Mesendoderm (in vitro differentiated cells): Measurements from ENCODE around the gene GPR33. TPM values are rescaled to one million over a fixed set of nuclear protein-coding genes. Genes with fewer than 3 reads are reported as not detected.

Experiments used
- DNase-seq: peaks from one replicate; pipeline ENCODE4 v3.0.0; 2013
- H2AK5ac ChIP-seq: 2 replicates; pipeline ENCODE4 v1.6.1; 2013; ENCODE audit warnings: low read length, inconsistent platforms
- H2BK120ac ChIP-seq: 2 replicates; pipeline ENCODE4 v1.6.1; 2013; ENCODE audit warnings: low read depth, mild to moderate bottlenecking, low read length, moderate library complexity, mixed read lengths
- H2BK15ac ChIP-seq: replicated peaks from 2 replicates; pipeline ENCODE4 v1.6.1; 2013; ENCODE audit warnings: low read depth, mild to moderate bottlenecking, moderate library complexity
- H2BK5ac ChIP-seq: 2 replicates; pipeline ENCODE4 v1.6.1; 2013; ENCODE audit warnings: low read length, inconsistent platforms
- H3K18ac ChIP-seq: 2 replicates; pipeline ENCODE4 v1.6.1; 2013; ENCODE audit warnings: mild to moderate bottlenecking, low read length, mixed read lengths
- H3K23ac ChIP-seq: one replicate; pipeline ENCODE4 v1.6.1; 2013; ENCODE audit warnings: low read length
- H3K27ac ChIP-seq: 2 replicates; pipeline ENCODE4 v1.5.1; 2013; ENCODE audit warnings: low read depth, mild to moderate bottlenecking, inconsistent platforms, low read length, moderate library complexity
- H3K27me3 ChIP-seq: 2 replicates; pipeline ENCODE4 v1.6.1; 2013; ENCODE audit warnings: low read length, control low read depth, mild to moderate bottlenecking, inconsistent platforms; ENCODE audit not compliant: insufficient read depth, poor library complexity
- H3K36me3 ChIP-seq: 2 replicates; pipeline ENCODE4 v1.6.1; 2013; ENCODE audit warnings: low read length, inconsistent platforms; ENCODE audit not compliant: control insufficient read depth, insufficient read depth
- H3K4ac ChIP-seq: one replicate; pipeline ENCODE4 v1.6.1; 2013; ENCODE audit warnings: low read depth, mild to moderate bottlenecking, low read length, moderate library complexity
- H3K4me1 ChIP-seq: 2 replicates; pipeline ENCODE4 v1.6.1; 2013; ENCODE audit warnings: low read depth, low read length, inconsistent platforms; ENCODE audit not compliant: control insufficient read depth
- H3K4me2 ChIP-seq: 2 replicates; pipeline ENCODE4 v1.6.1; 2013; ENCODE audit warnings: low read length
- H3K4me3 ChIP-seq: 2 replicates; pipeline ENCODE4 v1.5.1; 2013; ENCODE audit warnings: mild to moderate bottlenecking, low read length
- H3K56ac ChIP-seq: one replicate; pipeline ENCODE4 v1.6.1; 2013; ENCODE audit warnings: low read length
- H3K79me1 ChIP-seq: 2 replicates; pipeline ENCODE4 v1.6.1; 2013; ENCODE audit warnings: low read length, inconsistent platforms
- H3K79me2 ChIP-seq: 2 replicates; pipeline ENCODE4 v1.6.1; 2013; ENCODE audit warnings: mild to moderate bottlenecking, low read length; ENCODE audit not compliant: control insufficient read depth, insufficient read depth
- H3K9ac ChIP-seq: 2 replicates; pipeline ENCODE4 v1.6.1; 2013; ENCODE audit warnings: low read length, inconsistent platforms
- H4K5ac ChIP-seq: one replicate; pipeline ENCODE4 v1.6.1; 2013; ENCODE audit warnings: low read length
- H4K8ac ChIP-seq: one replicate; pipeline ENCODE4 v1.6.1; 2013; ENCODE audit warnings: low read depth, mild to moderate bottlenecking, control low read depth, low read length, moderate library complexity
- WGBS: extraction: QIAGEN DNeasy Blood & Tissue Kit; methylation state at CpG from one replicate; pipeline ENCODE4 v1.1.7; 2013; ENCODE audit warnings: low lambda C conversion rate, missing lambda C conversion rate; ENCODE audit not compliant: insufficient coverage; ENCODE audit errors: extremely low coverage; 5-methylcytosine and 5-hydroxymethylcytosine counted together
- polyA plus RNA-seq, 2 experiments: library from polyadenylated mRNA; stranded (reverse); fragments of 200-250 nt; gene quantifications; one replicate each; pipeline ENCODE4 v1.2.3, GENCODE V29; 2013

The GPR33 gene, protein sequence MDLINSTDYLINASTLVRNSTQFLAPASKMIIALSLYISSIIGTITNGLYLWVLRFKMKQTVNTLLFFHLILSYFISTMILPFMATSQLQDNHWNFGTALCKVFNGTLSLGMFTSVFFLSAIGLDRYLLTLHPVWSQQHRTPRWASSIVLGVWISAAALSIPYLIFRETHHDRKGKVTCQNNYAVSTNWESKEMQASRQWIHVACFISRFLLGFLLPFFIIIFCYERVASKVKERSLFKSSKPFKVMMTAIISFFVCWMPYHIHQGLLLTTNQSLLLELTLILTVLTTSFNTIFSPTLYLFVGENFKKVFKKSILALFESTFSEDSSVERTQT
- polyA plus RNA-seq (2013, experiment 1 of 2), result not detected
- not detected for polyA plus RNA-seq (2013, experiment 2 of 2)

DNA sequence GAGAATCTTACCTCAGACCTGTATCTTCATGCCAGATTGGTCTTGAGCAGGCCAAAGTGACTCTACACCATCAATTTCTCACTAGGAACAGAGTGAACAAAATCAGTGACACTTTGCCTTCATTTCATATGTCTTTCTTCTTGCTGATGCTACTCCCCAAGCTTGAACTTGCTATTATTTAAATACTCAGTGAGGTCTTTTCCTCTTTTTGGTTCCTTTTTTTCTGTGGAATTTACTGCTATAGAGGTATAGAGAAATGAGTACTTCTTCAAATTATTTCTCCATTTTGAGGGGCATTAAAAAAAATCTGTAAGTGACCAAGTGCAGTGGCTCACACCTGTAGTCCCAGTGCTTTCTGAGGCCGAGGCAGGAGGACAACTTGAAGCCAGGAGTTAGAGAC lies at the start of gene GPR33:
TSS of gene GPR33 (minus strand) at position 154 of the 400 bp plus-strand sequence. CDS start 4,074 bp downstream, outside the sequence.
- Histone ChIP-seq H3K56ac (no peak within 1 kb of the TSS), H2BK120ac (no peak within 1 kb of the TSS), H3K36me3 (no peaks in the 10 kb centered on the region), H3K23ac (no peak within 1 kb of the TSS), H3K18ac (no peak within 1 kb of the TSS), H3K4ac (no peak within 1 kb of the TSS), H3K27me3 (no peaks in the 10 kb centered on the region), H3K27ac (no peak within 1 kb of the TSS), H3K4me2 (no peak within 1 kb of the TSS), H3K9ac (no peak within 1 kb of the TSS), H3K79me1 (no peaks in the 10 kb centered on the region), H4K8ac (no peak within 1 kb of the TSS), H2BK5ac (no peak within 1 kb of the TSS), H2AK5ac (no peak within 1 kb of the TSS), H4K5ac (no peak within 1 kb of the TSS), H2BK15ac (no peak within 1 kb of the TSS), H3K4me1 (no peaks in the 10 kb centered on the region), H3K4me3 (no peak within 1 kb of the TSS), H3K79me2 (no peaks in the 10 kb centered on the region)
- no CpG with 5 or more reads among the region's 1 CpG for WGBS
- no peak for DNase-seq

DNA sequence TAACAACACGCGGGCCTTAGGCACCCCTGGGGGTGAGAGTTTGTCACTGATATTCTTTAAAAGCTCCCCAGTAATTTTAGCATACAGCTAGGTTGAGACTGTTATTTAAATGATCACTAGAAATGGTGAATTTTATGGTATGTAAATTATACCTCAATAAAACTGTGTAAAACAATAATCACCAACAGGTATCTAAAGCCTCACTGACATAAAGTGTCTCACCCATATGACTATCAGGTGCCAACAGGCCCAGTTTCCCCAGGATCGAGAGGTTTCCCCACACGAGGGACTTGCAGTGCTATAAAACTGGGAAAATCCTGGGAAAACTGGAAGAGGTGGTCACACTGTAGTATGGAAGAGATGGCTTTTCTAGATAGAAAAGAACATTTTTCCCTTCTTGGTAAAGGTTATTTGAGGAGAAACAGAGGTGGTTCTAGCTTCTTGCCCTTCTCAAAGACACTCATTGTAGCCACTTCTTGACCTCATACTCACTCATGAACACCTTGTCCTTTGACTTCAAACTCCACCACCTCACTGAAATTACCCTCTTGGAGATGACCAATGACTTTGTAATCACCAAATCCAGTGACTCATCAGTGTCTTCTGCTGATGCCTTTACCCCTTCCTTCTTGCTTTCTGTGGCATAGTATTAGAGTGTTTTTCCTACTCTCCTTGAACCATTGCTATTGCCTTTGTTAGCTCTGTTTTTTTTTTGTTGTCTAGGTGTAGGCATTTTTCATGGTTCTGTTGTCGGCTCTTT lies 48.5 kb upstream of the GPR33 start:
- H2BK5ac ChIP-seq, result no peak overlapping the region
- H2BK120ac ChIP-seq, result no peak overlapping the region
- no peak overlapping the region for H3K27ac ChIP-seq
- no peaks in the 10 kb centered on the region for H3K79me1 ChIP-seq
- no peak for DNase-seq
- no peak overlapping the region for H3K9ac ChIP-seq
- H4K5ac ChIP-seq, result no peak overlapping the region
- no peak overlapping the region for H3K4me2 ChIP-seq
- no peak overlapping the region for H4K8ac ChIP-seq
- H3K18ac ChIP-seq, result no peak overlapping the region
- no peaks in the 10 kb centered on the region for H3K36me3 ChIP-seq
- no peak overlapping the region for H2AK5ac ChIP-seq
- no CpG with 5 or more reads among the region's 5 CpGs for WGBS
- H3K4me1 ChIP-seq, result no peaks in the 10 kb centered on the region
- H3K56ac ChIP-seq, result no peak overlapping the region
- no peak overlapping the region for H3K4ac ChIP-seq
- H3K23ac ChIP-seq, result no peak overlapping the region
- no peaks in the 10 kb centered on the region for H3K27me3 ChIP-seq
- no peaks in the 10 kb centered on the region for H3K79me2 ChIP-seq
- no peak overlapping the region for H3K4me3 ChIP-seq
- H2BK15ac ChIP-seq, result no peak overlapping the region

DNA sequence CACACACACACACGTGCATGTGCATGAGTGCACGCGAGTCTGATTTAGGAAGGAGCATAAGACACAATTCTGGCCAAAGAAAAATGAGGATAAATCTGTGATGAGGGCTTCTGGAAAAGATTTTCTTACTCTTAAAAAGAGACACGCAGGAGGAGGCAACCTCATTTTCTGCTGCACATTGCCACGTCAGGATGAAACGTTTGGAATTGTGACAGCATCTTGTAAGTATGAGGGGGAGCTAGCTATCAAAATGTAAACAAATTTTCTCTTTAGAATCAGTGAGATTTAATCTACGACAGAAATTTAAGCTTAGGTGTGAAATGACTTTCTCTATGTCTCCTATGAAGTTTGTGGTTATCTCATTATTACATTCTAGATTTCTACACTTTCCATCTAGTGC lies 42.3 kb upstream of the GPR33 start:
- H4K8ac ChIP-seq, result no peak overlapping the region
- H3K4me1 ChIP-seq, result no peaks in the 10 kb centered on the region
- no peak overlapping the region for H2BK15ac ChIP-seq
- no CpG with 5 or more reads among the region's 7 CpGs for WGBS
- no peak overlapping the region for H3K4ac ChIP-seq
- no peak overlapping the region for H3K4me2 ChIP-seq
- no peak overlapping the region for H3K56ac ChIP-seq
- H3K79me2 ChIP-seq, result no peaks in the 10 kb centered on the region
- no peak overlapping the region for H3K23ac ChIP-seq
- H2BK120ac ChIP-seq, result no peak overlapping the region
- DNase-seq, result no peak
- H4K5ac ChIP-seq, result no peak overlapping the region
- no peak overlapping the region for H3K9ac ChIP-seq
- no peaks in the 10 kb centered on the region for H3K79me1 ChIP-seq
- H3K27me3 ChIP-seq, result no peaks in the 10 kb centered on the region
- no peak overlapping the region for H3K4me3 ChIP-seq
- no peaks in the 10 kb centered on the region for H3K36me3 ChIP-seq
- no peak overlapping the region for H2AK5ac ChIP-seq
- H3K18ac ChIP-seq, result no peak overlapping the region
- H2BK5ac ChIP-seq, result no peak overlapping the region
- H3K27ac ChIP-seq, result no peak overlapping the region

DNA sequence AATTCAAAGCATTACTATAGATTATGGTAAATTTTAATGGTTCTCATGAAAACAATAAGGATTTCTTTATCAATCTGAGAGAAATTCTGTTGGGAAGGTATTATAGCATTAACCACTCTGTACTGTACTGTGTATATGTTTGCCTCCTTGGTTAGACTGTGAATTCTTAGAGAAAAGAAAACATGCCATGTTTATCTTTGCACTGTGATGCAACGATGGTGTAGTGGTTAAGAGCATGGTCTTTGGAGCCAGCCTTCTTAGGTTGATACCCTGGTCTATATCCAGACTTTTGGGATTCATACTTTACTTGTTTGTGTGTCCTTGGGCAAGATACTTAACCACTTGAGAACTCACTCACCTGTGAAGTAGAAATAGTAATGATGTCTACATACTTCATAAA lies 41.2 kb upstream of the GPR33 start:
- H3K4me3 ChIP-seq, result no peak overlapping the region
- H4K8ac ChIP-seq, result no peak overlapping the region
- no peak overlapping the region for H3K9ac ChIP-seq
- H3K18ac ChIP-seq, result no peak overlapping the region
- no peak overlapping the region for H3K27ac ChIP-seq
- no peak overlapping the region for H2BK5ac ChIP-seq
- H4K5ac ChIP-seq, result no peak overlapping the region
- no peak for DNase-seq
- H2BK120ac ChIP-seq, result no peak overlapping the region
- H3K4me2 ChIP-seq, result no peak overlapping the region
- H2AK5ac ChIP-seq, result no peak overlapping the region
- no CpG with 5 or more reads among the region's 1 CpG for WGBS
- no peaks in the 10 kb centered on the region for H3K27me3 ChIP-seq
- no peak overlapping the region for H3K56ac ChIP-seq
- no peak overlapping the region for H3K4ac ChIP-seq
- no peaks in the 10 kb centered on the region for H3K79me1 ChIP-seq
- H3K23ac ChIP-seq, result no peak overlapping the region
- no peak overlapping the region for H2BK15ac ChIP-seq
- no peaks in the 10 kb centered on the region for H3K79me2 ChIP-seq
- H3K4me1 ChIP-seq, result no peaks in the 10 kb centered on the region
- H3K36me3 ChIP-seq, result no peaks in the 10 kb centered on the region

DNA sequence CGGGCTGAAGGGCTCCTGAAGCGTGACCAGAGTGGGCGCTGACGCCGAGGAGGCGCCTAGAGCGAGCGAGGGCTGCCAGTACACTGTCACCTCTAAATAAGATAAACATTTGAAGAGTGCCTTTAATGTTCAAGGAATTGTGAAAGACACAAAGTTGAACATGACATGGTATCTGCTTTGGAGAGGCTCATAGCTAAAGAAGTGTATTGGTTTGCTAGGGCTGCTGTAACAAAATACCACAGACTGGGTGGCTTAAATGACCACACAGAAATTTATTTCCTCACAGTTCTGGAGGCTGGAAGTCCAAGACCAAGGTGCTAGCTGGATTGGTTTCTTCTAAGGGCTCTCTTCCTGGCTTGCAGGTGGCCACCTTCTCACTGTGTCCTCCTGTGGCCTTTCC lies 39.7 kb upstream of the GPR33 start:
- H4K8ac ChIP-seq, result no peak overlapping the region
- H2BK120ac ChIP-seq, result no peak overlapping the region
- no peak overlapping the region for H2BK5ac ChIP-seq
- H3K27me3 ChIP-seq, result no peaks in the 10 kb centered on the region
- no peaks in the 10 kb centered on the region for H3K79me1 ChIP-seq
- no peak overlapping the region for H2AK5ac ChIP-seq
- H3K9ac ChIP-seq, result no peak overlapping the region
- H3K23ac ChIP-seq, result no peak overlapping the region
- H3K79me2 ChIP-seq, result no peaks in the 10 kb centered on the region
- H4K5ac ChIP-seq, result no peak overlapping the region
- no peaks in the 10 kb centered on the region for H3K36me3 ChIP-seq
- no CpG with 5 or more reads among the region's 8 CpGs for WGBS
- no peak overlapping the region for H3K56ac ChIP-seq
- no peak overlapping the region for H3K4me3 ChIP-seq
- H3K4me1 ChIP-seq, result no peaks in the 10 kb centered on the region
- no peak overlapping the region for H2BK15ac ChIP-seq
- H3K27ac ChIP-seq, result no peak overlapping the region
- H3K4ac ChIP-seq, result no peak overlapping the region
- no peak overlapping the region for H3K18ac ChIP-seq
- DNase-seq, result no peak
- no peak overlapping the region for H3K4me2 ChIP-seq
